Measurements from ENCODE around the gene SRGAP1. TPM values are rescaled to one million over a fixed set of nuclear protein-coding genes. Genes with fewer than 3 reads are reported as not detected.

Gene SRGAP1
- polyA plus RNA-seq, 1 donor from 2014 or later: 4.8 TPM

- no peaks in the 10 kb centered on the region for H3K9me2 ChIP-seq (ENCODE audit: insufficient read depth, low read length)
- no peak overlapping the region for H2AFZ ChIP-seq (ENCODE audit: low read depth, low read length)
- H3K36me3 ChIP-seq (ENCODE audit: insufficient read depth, low read length): no peaks in the 10 kb centered on the region
- peak overlapping the region; percentile 99 for H3K4me3 ChIP-seq (ENCODE audit: low read length)
- peak overlapping the region; percentile 84 for H3K9ac ChIP-seq (ENCODE audit: low read length)
- no peaks in the 10 kb centered on the region for H4K20me1 ChIP-seq (ENCODE audit: insufficient read depth)
- peak overlapping the region; percentile 89 for H3K4me2 ChIP-seq (ENCODE audit: low read length)
- H3K9me3 ChIP-seq (ENCODE audit: low read length): no peaks in the 10 kb centered on the region
- peak overlapping the region; percentile 68 for H3K27ac ChIP-seq (ENCODE audit: low read length)
- TF ChIP-seq EP300 (conservative IDR thresholded peaks at IDR 0.05; ENCODE audit: poor library complexity, severe bottlenecking) (no peak), MXI1 (conservative IDR thresholded peaks at IDR 0.05; ENCODE audit: poor library complexity, severe bottlenecking) (peak; percentile 56), TAF1 (IDR thresholded peaks at IDR 0.05; ENCODE audit: low read depth) (no peak)
- TF ChIP-seq, protein P1, sequence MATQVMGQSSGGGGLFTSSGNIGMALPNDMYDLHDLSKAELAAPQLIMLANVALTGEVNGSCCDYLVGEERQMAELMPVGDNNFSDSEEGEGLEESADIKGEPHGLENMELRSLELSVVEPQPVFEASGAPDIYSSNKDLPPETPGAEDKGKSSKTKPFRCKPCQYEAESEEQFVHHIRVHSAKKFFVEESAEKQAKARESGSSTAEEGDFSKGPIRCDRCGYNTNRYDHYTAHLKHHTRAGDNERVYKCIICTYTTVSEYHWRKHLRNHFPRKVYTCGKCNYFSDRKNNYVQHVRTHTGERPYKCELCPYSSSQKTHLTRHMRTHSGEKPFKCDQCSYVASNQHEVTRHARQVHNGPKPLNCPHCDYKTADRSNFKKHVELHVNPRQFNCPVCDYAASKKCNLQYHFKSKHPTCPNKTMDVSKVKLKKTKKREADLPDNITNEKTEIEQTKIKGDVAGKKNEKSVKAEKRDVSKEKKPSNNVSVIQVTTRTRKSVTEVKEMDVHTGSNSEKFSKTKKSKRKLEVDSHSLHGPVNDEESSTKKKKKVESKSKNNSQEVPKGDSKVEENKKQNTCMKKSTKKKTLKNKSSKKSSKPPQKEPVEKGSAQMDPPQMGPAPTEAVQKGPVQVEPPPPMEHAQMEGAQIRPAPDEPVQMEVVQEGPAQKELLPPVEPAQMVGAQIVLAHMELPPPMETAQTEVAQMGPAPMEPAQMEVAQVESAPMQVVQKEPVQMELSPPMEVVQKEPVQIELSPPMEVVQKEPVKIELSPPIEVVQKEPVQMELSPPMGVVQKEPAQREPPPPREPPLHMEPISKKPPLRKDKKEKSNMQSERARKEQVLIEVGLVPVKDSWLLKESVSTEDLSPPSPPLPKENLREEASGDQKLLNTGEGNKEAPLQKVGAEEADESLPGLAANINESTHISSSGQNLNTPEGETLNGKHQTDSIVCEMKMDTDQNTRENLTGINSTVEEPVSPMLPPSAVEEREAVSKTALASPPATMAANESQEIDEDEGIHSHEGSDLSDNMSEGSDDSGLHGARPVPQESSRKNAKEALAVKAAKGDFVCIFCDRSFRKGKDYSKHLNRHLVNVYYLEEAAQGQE (IDR thresholded peaks at IDR 0.05; ENCODE audit: borderline replicate concordance): no peak
- H3K79me2 ChIP-seq (replicated peaks; ENCODE audit: insufficient read depth, low read length): peaks cover 63% of the 10 kb centered on the region
- no peaks in the 10 kb centered on the region for H3K27me3 ChIP-seq (ENCODE audit: insufficient read depth, low read depth, low read length)
- H3F3A ChIP-seq (ENCODE audit: insufficient read depth, low read length, poor library complexity, severe bottlenecking): no peaks in the 10 kb centered on the region
These were observed 1.9 kb downstream of the SRGAP1 start for GRCh38 chr12:63846238-63846967.

DNA sequence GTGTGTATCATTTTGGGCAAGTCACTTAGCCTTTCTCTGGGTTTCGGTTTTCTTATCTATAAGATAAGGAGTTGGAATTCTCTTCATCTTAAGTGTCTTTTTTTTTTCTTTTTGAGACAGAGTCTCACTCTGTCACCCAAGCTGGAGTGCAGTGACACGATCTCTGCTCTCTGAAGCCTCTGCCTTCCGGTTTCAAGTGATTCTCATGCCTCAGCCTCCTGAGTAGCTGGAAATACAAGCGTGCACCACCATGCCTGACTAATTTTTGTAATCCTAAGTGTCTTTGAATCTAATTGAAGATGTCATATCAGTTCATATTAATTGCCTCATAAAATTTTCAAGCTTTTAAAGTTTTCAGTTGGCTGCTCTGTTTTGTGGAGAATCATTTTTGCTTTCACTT, 4.0 kb downstream of the SRGAP1 start:
- H3K9me3 ChIP-seq (ENCODE audit: low read length): no peaks in the 10 kb centered on the region
- no peak overlapping the region for H3K9ac ChIP-seq (ENCODE audit: low read length)
- H3K36me3 ChIP-seq (ENCODE audit: insufficient read depth, low read length): no peaks in the 10 kb centered on the region
- H3K79me2 ChIP-seq (replicated peaks; ENCODE audit: insufficient read depth, low read length): peaks cover 78% of the 10 kb centered on the region
- no peaks in the 10 kb centered on the region for H3K9me2 ChIP-seq (ENCODE audit: insufficient read depth, low read length)
- no peak overlapping the region for H3K4me2 ChIP-seq (ENCODE audit: low read length)
- H3F3A ChIP-seq (ENCODE audit: insufficient read depth, low read length, poor library complexity, severe bottlenecking): no peaks in the 10 kb centered on the region
- no peak for TF ChIP-seq EP300 (conservative IDR thresholded peaks at IDR 0.05; ENCODE audit: poor library complexity, severe bottlenecking)
- TF ChIP-seq RAD21 (conservative IDR thresholded peaks at IDR 0.05): no peak
- no peak for TF ChIP-seq SMC3 (conservative IDR thresholded peaks at IDR 0.05; ENCODE audit: poor library complexity)
- TF ChIP-seq, protein P2, sequence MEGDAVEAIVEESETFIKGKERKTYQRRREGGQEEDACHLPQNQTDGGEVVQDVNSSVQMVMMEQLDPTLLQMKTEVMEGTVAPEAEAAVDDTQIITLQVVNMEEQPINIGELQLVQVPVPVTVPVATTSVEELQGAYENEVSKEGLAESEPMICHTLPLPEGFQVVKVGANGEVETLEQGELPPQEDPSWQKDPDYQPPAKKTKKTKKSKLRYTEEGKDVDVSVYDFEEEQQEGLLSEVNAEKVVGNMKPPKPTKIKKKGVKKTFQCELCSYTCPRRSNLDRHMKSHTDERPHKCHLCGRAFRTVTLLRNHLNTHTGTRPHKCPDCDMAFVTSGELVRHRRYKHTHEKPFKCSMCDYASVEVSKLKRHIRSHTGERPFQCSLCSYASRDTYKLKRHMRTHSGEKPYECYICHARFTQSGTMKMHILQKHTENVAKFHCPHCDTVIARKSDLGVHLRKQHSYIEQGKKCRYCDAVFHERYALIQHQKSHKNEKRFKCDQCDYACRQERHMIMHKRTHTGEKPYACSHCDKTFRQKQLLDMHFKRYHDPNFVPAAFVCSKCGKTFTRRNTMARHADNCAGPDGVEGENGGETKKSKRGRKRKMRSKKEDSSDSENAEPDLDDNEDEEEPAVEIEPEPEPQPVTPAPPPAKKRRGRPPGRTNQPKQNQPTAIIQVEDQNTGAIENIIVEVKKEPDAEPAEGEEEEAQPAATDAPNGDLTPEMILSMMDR (IDR thresholded peaks at IDR 0.05; ENCODE audit: poor library complexity, severe bottlenecking): no peak
- no peak for TF ChIP-seq TAF1 (IDR thresholded peaks at IDR 0.05; ENCODE audit: low read depth)
- TF ChIP-seq, protein P1 (IDR thresholded peaks at IDR 0.05; ENCODE audit: borderline replicate concordance): no peak
- no peak for TF ChIP-seq MXI1 (conservative IDR thresholded peaks at IDR 0.05; ENCODE audit: poor library complexity, severe bottlenecking)
- no peak for TF ChIP-seq POLR2AphosphoS5 (IDR thresholded peaks at IDR 0.05)
- no peak for TF ChIP-seq EZH2 (IDR thresholded peaks at IDR 0.05; ENCODE audit: borderline replicate concordance, insufficient read depth, low read length, poor library complexity, severe bottlenecking)
- H3K27me3 ChIP-seq (ENCODE audit: insufficient read depth, low read depth, low read length): no peaks in the 10 kb centered on the region
- no peak overlapping the region for H3K27ac ChIP-seq (ENCODE audit: low read length)
- H4K20me1 ChIP-seq (ENCODE audit: insufficient read depth): no peaks in the 10 kb centered on the region
- H3K4me3 ChIP-seq (ENCODE audit: low read length): peak overlapping the region; percentile 12
- H2AFZ ChIP-seq (ENCODE audit: low read depth, low read length): no peak overlapping the region

All from neural cell (in vitro differentiated cells).